GM12878 (cell line): ENCODE data around the gene CA10.

ENCODE experiments used
- ATF2 ChIP-seq: IDR thresholded peaks from 2 replicates; pipeline ENCODE4 v1.6.1; 2012; ENCODE audit warnings: low read length, inconsistent platforms
- BACH1 ChIP-seq: fragments of 450-650 bp; IDR thresholded peaks from 2 replicates; pipeline ENCODE4 v1.6.1; 2017; ENCODE audit warnings: mild to moderate bottlenecking, borderline replicate concordance
- CBX5 ChIP-seq: sonication (generic); IDR thresholded peaks from 2 replicates; pipeline ENCODE4 v1.6.1; 2016; ENCODE audit warnings: low read depth, moderate library complexity, mild to moderate bottlenecking, inconsistent platforms
- CHD4 ChIP-seq: fragments of 200-600 bp; sonication (generic); IDR thresholded peaks from 2 replicates; pipeline ENCODE4 v1.6.1; 2016; ENCODE audit warnings: mild to moderate bottlenecking
- RAD21 ChIP-seq: IDR thresholded peaks from 2 replicates; pipeline ENCODE4 v1.6.1; 2011; ENCODE audit warnings: mild to moderate bottlenecking, low read depth, low read length, moderate library complexity; ENCODE audit not compliant: insufficient read depth
- SMC3 ChIP-seq: IDR thresholded peaks from 2 replicates; pipeline ENCODE4 v1.6.1; 2011; ENCODE audit warnings: low read length, improper control_type of control experiment, borderline replicate concordance
- SPI1 ChIP-seq: IDR thresholded peaks from 2 replicates; pipeline ENCODE4 v1.6.1; 2011; ENCODE audit warnings: low read depth, mild to moderate bottlenecking, low read length, moderate library complexity, borderline replicate concordance; ENCODE audit not compliant: insufficient read depth
- TAF1 ChIP-seq: IDR thresholded peaks from 2 replicates; pipeline ENCODE4 v1.6.1; 2011; ENCODE audit warnings: mild to moderate bottlenecking, low read depth, low read length, borderline replicate concordance
- TF ChIP-seq, protein P1 (sequence below), 3 experiments: IDR thresholded peaks in 2 of 3; conservative IDR thresholded peaks in 1 of 3; 2 replicates each; pipeline ENCODE4 v1.5.1; 2011; ENCODE audit warnings: low read depth in 3 of 3, low read length in 3 of 3, mild to moderate bottlenecking in 3 of 3, control low read depth in 2 of 3, moderate library complexity in 2 of 3, inconsistent platforms in 1 of 3, mixed read lengths in 1 of 3; ENCODE audit not compliant: control insufficient read depth in 2 of 3, insufficient read depth in 1 of 3; ENCODE audit errors: extremely low read depth in 1 of 3
- TF ChIP-seq, protein P2 (sequence below): IDR thresholded peaks from 2 replicates; pipeline ENCODE4 v1.6.1; 2011; ENCODE audit warnings: borderline replicate concordance, low read depth, mild to moderate bottlenecking, moderate library complexity, mixed read lengths, low read length; ENCODE audit not compliant: insufficient read depth; ENCODE audit errors: extremely low read length

DNA sequence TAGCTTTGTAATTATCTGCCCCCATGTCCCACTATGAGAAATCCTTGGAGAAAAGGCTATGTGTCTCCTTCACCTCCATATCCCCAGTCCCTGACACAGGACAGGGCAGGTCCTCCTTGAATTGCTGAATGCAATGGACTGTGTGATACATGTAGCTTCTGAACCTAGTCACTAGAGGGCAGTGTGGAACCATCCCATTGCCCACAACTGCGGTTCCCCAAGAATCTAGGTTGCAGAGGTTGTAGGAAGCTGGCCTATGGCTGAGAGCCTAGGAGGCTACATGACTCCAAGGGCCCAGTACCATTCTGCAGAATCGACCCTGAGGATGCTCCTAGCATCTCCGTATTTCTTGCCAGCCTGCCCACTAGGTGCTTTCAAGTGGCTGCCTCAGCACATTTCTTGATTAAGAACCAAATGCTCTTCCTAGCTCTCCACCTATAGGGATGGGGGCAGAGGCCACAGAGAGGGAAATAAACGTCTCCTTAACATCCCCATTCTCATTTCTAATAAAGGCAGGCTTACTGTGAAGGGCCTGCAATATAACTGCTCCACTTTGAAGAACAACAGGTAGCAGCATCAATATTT, 394.0 kb downstream of the CA10 start:
- no peak for TF ChIP-seq CHD4
- TF ChIP-seq CBX5: no peak
- no peak for TF ChIP-seq BACH1
- peak; percentile 66; the same call in 1 of the 2 replicates for TF ChIP-seq SMC3
- TF ChIP-seq ATF2: no peak
- TF ChIP-seq RAD21: peak; percentile 85
- TF ChIP-seq, protein P1, sequence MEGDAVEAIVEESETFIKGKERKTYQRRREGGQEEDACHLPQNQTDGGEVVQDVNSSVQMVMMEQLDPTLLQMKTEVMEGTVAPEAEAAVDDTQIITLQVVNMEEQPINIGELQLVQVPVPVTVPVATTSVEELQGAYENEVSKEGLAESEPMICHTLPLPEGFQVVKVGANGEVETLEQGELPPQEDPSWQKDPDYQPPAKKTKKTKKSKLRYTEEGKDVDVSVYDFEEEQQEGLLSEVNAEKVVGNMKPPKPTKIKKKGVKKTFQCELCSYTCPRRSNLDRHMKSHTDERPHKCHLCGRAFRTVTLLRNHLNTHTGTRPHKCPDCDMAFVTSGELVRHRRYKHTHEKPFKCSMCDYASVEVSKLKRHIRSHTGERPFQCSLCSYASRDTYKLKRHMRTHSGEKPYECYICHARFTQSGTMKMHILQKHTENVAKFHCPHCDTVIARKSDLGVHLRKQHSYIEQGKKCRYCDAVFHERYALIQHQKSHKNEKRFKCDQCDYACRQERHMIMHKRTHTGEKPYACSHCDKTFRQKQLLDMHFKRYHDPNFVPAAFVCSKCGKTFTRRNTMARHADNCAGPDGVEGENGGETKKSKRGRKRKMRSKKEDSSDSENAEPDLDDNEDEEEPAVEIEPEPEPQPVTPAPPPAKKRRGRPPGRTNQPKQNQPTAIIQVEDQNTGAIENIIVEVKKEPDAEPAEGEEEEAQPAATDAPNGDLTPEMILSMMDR (IDR thresholded peaks at IDR 0.05 in 2 of 3, conservative IDR thresholded peaks at IDR 0.05 in 1 of 3; ENCODE audit: control insufficient read depth in 2 of 3, extremely low read depth in 1 of 3, insufficient read depth in 1 of 3, low read depth in 3 of 3, low read length in 3 of 3): peak; percentile 78 to 88 (median 87)
- TF ChIP-seq TAF1: no peak
- TF ChIP-seq SPI1: no peak
- TF ChIP-seq, protein P2, sequence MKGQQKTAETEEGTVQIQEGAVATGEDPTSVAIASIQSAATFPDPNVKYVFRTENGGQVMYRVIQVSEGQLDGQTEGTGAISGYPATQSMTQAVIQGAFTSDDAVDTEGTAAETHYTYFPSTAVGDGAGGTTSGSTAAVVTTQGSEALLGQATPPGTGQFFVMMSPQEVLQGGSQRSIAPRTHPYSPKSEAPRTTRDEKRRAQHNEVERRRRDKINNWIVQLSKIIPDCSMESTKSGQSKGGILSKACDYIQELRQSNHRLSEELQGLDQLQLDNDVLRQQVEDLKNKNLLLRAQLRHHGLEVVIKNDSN: no peak
